Activated T-helper 1 cell treated with anti-CD3 and anti-CD28 coated beads, Interleukin-2, amount 50 U/mL, for 16 hours (primary cell): ENCODE data around the gene HTT.

Experiments
- DNase-seq, 2 donors: peaks; one replicate each; pipeline ENCODE4 v3.0.0-alpha.2; 2020; ENCODE audit warnings: low read depth in 1 of 2, low spot score in 1 of 2

The HTT gene

DNA sequence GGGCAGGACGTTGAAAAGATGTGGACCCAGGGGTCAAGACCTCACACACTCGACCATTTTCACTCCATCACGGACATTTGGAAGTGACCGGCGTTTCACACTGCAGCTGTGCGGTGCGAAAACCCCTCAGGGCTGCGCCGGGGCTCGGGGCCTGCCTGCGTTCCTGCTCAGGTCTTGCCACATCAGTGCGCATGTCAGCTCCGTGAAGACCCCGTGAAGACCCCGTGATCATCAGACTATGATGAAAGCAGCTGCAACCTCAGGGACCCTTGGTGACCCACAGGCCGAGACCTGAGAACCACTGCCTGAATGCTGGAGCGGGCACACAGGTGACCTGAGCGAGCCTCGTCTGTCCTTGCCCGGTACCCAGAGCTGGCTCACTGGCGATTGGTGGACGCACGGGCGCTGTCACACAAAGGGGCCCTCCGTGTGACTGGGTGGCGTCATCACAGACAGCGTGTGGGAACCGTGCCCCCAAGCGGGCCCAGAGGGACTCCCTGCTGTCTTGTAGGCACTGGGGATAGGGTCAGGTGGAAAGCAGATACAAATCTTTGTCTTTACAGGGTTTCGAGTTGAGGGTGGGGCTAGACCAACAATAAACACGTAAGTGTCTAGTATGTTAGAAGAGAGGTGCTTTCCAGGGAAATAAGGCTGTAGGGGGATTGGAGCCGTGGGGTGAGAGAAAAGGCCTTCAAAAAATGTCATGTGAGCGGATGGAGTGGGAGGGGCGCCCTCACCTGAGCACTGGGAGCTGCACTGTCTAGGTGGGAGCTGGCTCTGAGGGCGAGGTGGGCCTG is 187.1 kb downstream of the HTT start:
- no peak for DNase-seq

DNA sequence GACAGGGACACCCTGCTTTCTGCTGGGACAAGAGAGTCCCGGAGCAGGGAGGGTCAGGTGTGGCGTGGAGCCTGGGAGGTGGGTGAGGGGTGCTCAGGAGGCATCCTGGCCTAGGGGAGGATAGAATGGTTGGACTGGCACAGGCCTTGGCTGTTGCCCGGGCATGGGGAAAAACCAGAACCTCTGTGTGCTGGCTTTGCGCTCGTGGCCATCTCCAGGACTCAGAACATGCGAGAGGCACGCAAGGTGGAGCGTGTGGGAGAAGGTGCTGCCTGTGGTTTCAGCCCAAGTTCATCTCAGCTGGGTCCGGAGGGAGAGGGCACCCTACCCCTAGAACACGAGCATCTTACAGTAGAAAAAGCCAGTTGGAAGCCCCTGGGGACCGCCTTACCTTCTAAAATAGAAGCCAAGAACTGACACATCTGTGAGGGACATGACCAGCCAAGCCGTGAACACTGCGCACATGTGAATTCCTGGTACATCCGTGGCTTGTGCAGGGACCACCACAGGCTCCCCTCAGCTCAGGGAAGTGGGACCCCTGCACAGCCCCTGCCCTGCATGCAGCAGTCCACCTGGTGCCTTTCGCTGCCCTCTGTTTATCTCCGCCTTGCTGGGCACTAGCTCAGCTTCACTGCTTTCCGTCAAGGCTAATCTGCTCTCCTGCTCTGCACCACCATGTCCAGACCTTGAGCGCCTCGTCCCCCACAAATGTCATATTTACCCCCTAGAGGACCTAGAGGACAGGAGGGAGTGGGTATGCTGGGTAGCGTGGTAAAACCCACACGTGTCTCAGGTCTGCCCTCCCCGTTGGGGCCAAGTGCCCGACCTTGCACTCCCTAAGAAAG is 187.9 kb downstream of the HTT start:
- DNase-seq, result no peak

DNA sequence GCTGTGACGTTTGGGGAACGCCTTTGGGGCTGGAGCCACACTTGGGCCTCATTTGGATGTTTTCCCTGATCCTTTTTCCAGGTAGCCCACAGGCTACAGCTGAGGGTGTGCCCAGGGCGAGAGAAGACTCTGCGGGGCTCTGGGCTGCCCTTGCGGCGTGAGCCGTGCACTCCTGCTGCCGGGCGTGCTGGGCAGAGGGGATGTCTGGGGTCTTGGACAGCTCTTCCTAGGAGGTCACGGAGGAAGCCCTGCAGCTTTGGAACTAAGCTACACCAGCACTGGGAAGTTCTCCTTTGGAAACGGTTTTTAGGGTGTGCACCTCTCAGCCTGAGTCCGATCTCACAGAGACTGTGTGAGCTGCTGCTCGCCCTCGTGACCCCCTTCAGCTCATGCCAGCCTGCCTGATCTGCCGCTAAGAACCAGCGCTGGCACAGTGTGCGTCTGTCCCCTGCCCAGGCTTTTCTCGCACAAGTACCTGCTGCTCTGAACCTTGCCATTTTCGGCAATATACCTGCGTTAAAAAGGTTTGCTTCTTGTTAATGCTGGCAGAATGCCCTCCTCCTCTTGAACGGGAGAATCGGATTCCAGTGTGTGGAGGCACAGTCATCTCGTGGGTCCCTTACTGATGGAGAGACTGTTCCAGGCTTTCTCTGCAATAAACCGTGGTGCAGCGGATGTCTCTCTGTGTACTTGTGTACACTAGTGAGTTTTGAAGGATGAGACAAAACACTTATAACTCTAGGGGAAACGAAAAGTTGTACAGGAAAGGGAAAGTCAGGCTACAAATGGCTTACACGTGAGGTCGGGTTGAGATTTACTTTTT is 188.8 kb downstream of the HTT start:
- DNase-seq, result no peak

DNA sequence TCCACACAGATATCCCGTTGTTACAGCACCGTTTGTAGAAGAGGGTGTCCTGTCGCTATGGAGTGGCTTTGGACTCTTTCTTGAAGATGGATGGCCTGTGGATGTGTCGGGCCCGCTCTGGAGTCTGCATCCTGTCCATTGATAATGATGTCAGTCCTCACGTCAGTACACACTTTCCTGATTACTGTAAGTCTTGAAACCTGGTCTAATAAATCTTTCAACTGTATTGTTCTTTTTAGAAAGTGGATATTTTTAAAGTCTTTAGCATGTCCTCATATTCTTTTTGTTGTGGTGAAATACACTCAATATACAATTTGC is 189.4 kb downstream of the HTT start:
- no peak for DNase-seq

DNA sequence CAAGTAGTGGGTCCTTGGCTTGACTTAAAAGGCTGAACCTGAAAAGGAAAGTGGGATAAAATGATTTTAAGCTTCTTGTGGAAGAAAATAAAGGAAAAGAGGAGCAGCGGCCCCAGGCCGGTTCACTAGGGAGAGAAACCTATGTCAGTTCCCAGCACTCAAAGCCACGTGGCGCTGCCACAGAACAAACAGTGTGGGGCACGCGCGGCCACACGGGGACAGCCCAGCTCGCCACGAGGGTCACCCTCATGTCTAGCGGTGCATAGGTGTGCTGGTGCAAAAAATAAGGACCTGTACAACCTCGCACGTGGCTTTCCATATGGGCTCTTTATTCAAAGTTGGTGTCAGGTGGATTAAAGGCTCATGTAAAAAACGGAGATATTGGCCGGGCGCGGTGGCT is 191.6 kb downstream of the HTT start:
- no peak for DNase-seq

DNA sequence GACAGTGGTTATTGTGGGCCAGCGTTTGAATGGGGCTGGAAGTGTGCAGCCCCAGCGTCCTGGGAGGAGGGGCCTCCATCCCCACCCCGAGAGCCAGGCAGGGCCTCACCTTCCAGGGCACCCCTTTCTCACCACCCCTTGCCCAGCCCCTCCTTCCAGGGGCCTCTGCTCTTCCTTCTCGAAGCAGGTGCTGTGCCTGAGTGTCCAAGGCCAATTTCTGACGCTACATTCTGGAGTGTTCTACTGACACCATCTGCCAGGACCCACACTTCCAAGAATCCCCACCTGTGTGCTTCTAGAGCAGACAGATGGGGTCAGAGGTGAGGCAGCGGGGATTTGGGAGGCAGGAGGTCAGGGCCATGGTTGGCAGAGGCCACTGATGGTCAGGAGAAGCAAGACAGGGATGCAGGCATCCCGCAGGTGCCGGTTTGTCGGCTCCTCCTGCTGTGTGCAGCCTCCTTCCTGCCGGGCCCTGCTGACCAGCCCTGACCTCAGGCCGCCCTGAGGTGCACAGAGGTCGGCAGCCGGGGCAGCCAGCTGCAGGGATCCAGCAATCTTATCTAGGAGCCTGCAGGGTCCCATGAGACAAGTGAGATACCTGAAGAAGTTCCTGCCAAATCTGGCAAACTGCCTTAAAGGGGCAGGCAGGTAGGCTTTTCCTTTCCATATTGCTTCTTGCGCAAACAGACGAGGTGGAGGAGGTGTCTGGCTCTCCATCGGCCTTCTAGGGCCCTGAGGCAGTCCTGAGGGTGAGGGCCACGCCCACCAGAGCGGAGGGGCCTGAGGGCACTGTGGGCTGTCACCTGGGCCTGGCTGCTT is 193.3 kb downstream of the HTT start:
- DNase-seq, result no peak

DNA sequence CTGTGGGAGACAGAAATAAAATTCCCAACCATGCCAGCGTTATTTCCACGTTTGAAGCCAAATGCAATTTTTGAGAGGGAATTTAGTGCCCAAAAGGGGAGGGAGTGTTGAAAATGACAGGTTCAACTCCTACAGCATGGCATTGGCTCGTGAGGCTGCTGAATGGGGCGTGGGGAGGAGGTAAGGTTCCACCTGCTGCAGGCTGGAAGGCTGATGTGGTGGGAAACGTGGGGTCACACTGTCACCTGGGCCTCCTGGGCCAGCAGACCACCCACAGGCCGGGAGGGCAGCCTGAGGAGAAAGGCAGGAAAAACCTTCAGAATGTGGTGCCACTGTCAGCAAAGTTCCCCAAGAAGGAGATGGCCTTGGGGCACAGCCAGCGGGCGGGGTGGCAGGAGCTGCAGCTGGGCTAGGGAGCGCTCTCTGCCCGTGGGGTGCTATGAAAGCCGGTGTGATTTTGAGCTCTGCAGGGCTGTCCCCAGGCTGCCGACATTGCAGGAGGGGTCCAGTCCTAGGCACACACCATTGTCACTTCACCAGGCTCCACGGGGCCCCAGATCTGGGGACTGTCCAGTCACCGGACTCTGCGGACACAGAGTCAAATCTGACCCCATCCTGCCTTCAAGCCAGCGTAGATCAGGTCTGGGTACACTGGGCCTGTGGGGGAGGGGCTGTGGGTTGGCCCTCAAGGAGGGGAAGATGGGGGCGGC is 194.1 kb downstream of the HTT start:
- peak in 1 of 2 donors; percentile 2 for DNase-seq

DNA sequence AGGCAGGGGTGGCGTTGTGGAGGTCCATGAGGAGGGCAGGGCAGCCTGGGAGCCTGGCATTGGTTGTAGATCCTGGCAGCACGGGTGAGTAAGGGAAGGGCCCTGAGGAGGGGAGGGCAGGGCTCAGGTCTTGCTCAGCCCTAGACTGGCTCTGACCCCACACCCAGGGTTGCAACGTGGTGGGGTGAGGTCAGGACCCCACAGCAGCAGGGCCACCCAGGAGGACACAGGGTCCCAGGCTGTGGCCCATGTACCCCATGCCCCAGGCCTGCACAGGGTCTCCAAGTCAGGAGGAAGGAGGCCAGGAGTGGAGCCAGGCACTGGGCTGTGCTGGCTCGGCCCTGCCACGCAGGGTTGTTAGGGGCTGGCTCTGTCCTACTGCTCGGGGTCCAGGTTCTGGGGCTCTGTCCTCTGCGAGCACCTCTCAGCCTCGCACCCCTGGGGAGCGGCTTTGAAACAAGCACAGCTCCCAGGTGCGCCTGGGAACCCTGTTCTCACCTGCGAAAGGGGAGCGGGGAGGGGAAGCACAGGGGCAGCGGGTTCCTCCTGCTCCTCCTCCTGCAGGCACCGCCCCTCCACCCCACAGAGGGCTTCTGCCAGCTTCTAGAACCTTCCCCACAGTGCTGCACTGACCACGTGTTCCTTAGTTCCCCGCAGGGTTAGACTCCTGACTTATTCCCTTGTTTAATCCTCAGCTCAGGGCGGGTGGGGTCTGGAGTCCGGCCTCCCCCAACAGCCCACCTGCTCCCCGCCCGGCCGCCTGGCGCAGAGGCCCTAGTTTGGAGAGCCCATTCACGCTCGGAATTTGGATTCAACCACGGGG is 194.8 kb downstream of the HTT start:
- peak in 1 of 2 donors; percentile 2 for DNase-seq

DNA sequence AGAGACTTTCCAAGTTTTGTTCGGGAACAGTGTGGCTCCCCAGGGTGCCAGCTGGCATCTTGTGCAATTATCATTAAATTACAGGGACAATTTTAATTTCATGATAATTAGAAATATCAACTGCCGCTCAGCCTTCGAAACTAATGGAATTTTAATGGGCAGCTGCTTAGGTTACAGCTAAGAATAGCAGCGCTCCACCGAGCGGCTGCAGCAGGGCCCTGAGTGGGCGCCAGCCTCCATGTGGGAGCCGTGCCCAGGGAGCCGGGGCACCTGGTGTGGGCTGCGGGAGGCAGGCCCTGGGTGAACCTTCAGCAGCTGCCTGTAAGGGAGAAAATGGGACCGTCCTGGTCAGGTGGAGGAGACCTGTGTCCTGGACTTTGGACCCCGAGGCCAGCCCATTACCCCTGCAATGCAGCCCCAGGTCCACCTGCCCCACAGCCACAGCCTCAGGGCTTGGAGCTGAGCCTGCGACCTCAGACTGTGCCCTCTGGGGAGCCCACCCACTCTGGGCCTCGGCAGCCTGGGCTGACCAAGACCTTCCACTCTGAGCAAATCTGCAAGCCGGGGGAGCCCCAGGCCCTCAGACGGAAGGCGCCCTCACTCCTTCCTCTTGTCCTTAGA is 195.6 kb downstream of the HTT start:
- no peak for DNase-seq

DNA sequence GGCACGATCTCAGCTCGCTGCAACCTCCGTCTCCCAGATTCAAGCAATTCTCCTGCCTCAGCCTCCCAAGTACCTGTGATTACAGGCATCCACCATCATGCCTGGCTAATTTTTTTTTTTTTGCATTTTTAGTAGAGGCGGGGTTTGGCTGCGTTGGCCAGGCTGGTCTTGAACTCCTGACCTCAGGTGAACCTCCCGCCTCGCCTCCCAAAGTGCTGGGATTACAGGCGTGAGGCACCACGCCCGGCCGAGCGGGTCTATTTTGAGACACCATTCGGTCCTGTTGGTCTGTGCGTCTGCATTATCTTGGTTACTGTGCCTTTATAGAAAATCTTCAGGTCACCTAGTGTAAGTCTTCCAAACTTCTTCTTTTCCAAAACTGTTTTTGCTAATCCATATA is 196.7 kb downstream of the HTT start:
- no peak for DNase-seq

DNA sequence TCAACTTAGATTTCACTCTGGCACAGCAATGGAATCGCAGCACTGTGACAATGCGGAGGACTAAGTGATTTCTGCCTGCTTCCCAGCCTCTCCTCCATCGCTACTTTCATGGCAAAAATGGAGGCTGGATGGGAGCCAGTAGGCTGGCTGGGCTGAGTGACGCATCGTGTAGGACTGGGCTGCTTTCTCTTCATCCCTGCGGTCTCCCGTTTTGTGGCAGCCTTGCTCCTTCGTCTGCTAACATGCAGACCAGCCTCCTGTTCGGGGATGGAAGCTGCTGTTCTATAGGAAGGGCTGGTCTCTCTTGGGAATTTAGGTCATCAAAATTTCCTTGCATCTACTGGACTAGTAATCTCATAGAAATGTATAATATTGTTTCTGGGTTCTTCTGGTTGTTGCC is 202.5 kb downstream of the HTT start:
- DNase-seq, result no peak

DNA sequence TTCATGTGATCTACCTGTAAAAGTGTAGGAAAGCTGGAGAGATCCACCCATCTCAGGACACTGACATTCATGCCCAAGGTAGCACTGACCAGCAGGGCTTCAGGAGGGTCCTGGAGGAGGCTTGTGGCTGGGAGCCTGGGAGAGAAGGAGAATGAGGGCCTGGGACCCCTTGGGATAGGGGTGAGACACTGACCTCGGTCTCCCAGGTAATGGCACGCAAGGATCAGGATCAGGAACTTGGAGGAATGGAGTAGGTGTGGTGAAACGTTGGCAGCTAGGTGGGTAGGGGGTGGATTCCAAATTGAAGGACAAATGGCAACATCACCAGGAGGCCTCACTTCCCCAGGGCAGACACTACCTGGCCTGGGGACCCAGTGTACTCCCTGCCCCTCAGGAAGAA is 206.0 kb downstream of the HTT start:
- no peak for DNase-seq

DNA sequence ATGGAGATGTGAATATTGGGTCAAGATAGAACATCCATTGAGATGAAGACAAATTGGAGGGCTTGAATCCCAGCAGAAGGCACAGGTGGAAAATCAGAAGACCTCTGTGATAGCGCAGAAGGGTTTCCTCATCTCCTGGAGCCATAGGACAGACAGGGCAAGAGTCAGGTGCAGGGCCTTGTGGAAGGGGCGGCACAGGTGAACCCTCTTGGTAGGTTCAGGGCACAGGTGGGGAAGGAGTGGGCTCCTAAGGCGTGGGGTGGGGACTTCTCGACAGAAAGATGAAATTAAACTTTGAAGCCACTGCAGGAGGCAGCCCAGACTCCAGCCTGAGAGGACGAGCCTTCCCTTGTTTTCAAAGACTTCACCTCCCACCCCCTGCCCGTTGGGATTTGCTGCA is 209.0 kb downstream of the HTT start:
- no peak for DNase-seq

DNA sequence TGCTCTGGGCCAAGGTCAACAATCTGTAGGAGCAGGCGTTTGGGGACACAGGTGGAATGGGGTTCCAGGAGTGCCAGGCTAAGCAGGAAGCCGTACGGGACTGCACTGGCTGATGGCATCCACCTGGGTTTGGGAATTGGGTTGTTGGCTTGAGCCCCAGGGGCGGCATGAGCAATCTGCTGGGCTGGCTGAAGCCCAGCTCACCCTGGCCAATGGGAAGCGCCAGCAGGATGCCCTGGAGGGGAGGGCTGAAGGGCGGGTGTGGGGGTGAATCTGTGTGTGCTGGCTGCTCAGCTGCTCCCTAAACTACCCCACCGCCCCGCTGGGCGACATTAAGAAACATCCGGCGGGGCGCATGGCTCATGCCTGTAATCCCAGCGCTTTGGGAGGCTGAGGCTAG is 209.4 kb downstream of the HTT start:
- no peak for DNase-seq

DNA sequence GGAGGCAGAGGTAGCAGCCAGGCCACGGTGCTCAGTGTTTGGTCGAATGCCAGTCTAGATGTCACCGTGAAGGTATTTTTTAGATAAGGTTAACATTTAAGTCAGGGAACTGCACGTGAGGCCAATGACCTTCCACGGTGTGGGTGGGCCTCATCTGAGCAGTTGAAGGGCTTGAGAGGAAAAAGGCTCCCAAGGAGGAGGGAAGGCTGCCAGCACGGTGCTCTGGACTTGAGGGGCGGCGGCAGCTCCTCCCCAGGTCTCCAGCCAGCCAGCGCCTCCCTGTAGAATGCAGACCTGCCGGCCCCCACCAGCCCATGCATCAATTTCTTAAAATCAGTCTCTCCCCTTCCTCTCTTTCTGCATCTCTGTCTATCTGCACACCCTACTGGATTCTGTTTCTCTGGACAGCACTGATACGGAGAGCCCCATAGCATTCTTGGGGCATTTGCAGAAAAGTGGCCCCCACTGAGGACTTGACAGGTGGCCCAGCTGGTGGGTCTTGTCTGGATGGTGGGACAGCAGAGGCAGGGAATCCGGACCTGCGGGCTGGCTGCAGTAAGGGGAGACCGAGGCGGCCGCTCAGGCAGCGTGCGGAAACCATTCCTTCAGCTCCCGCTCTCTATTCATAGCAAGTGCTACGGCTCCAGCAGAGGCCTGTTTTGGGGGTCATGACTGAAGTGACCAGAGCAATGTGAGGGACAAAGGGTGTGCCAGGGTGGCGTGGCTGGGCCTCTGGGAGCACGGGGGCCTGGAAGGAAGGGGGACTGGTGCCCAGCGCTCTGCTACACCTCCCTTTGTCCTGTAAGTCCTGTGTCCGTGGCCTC is 210.5 kb downstream of the HTT start:
- DNase-seq, result no peak

DNA sequence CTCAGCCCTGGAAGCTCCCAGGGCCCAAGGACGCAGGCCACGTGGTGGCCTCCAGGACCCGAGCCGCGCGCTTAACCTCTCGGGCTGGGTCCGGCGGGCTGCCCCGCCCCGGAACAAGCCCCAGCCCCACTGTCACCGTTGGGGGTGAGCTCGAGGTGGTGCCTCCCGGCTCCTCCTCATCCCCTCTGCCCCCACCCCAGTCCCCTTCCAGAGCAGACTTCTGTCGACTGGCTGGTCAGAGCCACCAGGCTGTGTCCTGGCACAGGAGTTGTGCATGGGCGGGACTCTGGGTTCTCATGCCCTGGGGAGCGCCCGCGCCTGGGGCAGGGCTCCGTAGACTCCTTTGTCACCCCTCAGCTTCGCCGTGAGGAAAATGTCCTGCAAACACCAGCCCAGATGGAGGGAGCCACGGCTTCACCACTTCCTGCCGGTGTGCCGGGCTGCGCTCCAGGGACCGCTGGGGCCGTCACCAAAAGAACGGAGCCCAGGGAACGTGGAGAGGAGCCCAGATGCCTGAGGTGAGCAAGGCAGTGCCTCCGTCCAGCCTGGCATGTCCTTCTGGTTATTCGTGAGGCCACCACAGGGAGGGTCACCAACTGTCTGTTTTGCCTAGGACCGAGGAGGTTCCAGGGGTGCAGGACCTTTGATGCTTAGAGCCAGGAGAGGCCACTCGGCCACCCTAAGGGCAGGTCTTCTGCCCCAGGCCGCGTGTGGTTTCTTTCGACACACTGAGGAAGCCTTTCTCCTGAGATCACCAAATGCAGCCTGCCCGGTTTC is 211.3 kb downstream of the HTT start:
- no peak for DNase-seq
